NCI-H1694 (cell line): Measurements from ENCODE around the gene CTR9.

Experiments
- DNase-seq: peaks from one replicate; lab custom pipeline; 2025; lab: John Stamatoyannopoulos, UW

CTR9 gene

GRCh38 chr11:10750838-10751580, at the start of gene CTR9:
CTR9 (plus strand) TSS chr11:10751246; CDS start chr11:10751413, 167 bp downstream.
- DNase-seq: peak; percentile 50

GRCh38 chr11:10701982-10702381, 49.1 kb upstream of the CTR9 start:
- no peak for DNase-seq

DNA sequence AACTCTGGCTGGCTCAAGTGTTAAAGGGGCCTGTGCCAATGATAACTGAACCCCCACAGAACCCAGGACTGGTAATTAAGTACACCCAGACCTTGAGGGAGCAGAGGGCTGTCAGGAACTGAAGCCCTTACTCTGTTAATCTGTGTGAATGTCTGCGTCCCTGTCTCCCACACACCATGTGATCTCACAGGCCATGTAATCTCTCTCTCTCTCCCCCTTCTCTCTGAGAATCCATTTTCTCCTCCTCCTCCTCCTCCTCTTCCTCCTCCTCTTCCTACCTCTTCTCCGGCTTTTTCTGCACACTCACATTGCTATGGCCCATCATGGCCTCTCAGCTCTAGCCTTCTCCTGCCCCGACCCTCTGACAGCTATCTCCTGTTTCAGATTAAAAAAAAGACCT, 42.9 kb upstream of the CTR9 start:
- DNase-seq: no peak

DNA sequence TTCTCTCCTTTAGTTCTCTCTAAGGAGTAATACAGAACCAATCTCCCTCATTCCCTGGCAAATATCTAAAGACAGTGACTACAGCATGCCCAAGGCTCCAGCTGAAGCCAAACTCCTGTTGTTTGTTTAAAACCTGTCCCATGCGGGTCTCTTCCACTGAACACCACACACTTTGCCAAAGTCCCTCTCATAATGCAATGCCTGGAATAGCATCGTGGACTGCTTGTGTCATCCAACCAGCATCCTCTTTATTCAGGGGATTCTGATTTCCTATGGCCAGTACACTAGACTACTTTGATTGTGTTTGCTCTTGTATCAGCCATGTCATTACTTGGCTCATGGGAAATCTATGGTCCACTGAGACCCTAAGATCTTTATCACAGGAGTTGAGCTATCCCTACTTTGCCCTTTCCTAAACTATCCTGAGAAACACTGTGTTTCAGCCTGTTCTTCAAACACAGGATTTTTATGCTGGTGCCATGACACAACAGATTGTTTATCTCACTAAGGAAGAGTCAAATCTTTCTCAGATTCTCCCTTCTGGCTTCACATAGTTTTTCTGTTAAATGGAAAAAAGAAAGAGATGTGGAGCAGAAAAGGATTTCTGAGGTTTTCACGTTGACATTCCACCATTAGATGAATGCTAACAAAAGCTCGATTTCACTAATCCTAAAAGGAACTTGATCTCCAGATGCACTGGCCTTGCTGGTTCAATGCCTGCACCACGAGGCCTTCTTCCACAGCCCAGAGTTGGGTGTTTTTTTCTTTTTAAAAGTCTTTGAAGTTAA, 41.6 kb upstream of the CTR9 start:
- no peak for DNase-seq

- no peak for DNase-seq
Measured at GRCh38 chr11:10715571-10715970, 35.5 kb upstream of the CTR9 start.

- no peak for DNase-seq
Measured at GRCh38 chr11:10716122-10716521, 34.9 kb upstream of the CTR9 start.

GRCh38 chr11:10716543-10717259, 34.3 kb upstream of the CTR9 start:
- no peak for DNase-seq

GRCh38 chr11:10719616-10720015, 31.4 kb upstream of the CTR9 start:
- DNase-seq: no peak

- no peak for DNase-seq
Measured at GRCh38 chr11:10720881-10721376, 30.1 kb upstream of the CTR9 start.

- no peak for DNase-seq
Measured at GRCh38 chr11:10722307-10722706, 28.7 kb upstream of the CTR9 start.

- DNase-seq: no peak
Measured at GRCh38 chr11:10725114-10725906, 25.7 kb upstream of the CTR9 start.

- no peak for DNase-seq
Measured at GRCh38 chr11:10725907-10726253, 25.2 kb upstream of the CTR9 start.

DNA sequence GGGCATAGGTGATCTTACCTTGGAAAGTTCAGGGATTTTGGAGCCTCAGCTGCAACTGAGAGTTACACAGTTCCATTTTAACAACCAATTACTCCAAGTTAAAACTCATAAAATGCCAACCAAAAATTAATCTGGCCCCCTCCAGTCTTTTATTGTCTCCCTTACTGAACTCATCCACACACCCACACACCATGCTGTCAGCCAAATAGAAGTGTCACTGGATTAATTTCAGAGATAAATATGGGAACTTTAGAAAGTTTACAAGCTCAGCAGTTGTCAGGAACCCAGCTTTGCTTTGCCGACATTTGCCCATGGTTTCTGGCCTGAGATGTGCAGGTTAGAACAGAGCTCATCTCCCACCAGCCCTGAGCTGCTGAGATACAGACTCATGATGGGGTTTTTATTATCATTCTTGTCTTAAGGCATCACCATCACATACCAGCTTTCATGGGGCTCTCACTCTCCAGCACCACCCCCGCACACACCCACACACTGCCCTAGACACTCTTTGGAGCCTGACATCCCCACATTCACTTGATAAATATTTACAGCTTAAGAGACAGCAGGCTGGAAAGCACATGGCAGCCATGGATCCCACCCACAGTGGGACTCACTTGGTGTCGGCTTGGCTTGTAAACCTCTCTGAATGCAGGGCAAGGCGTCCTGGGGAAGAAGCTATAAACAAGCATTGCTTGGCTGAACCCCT, 23.7 kb upstream of the CTR9 start:
- no peak for DNase-seq

DNA sequence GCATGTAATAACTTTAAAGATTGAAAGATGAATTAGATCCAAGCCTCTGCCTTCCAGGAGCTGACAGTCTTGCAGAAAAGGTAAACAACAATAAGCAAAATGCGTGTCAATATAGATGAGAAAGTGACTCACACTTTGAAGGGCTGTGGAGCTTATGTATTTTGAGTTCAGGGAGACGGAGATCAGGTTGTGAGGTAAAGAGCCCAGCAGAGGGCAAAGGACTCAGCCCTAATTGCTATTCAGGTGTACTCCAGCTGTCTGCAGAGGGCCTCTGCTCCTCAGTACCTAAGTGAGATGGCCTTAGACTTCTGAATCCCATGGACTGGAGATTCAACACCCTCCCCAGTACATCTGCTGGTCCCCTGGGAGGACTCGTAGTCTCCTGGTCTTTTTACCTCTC, 22.9 kb upstream of the CTR9 start:
- DNase-seq: no peak

DNA sequence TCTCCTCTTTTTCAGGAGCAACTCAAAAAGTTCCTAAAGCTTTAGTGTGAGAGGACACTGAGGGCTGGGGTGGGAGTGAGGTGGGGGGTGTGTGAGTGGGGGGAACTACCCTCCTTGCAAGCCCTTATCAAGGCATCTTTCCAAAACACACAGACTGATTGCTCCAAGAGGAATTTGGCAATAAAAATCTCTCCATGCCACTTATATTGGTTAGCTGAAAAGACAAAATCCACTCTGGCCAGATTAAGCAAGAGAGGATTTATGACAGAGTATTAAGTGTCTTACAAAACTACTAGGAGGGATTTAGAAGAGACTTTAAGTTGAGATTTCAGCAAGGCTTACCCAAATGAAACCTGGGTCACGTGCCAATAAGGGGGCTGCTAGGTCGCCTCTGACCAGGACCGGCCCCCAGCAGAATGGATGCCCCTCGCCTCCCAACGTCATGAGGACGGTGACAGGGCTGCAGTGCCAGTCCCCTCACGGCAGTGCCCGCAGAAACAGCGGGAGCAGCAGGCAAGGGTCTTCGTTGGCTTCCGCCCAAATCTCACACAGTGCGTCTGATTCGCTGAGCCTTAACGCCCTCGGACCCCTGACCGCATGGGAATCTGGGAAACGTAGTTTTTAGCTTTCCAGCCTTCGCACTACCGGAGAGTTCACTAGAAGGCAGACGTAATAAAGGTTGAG, 22.1 kb upstream of the CTR9 start:
- DNase-seq: no peak

DNA sequence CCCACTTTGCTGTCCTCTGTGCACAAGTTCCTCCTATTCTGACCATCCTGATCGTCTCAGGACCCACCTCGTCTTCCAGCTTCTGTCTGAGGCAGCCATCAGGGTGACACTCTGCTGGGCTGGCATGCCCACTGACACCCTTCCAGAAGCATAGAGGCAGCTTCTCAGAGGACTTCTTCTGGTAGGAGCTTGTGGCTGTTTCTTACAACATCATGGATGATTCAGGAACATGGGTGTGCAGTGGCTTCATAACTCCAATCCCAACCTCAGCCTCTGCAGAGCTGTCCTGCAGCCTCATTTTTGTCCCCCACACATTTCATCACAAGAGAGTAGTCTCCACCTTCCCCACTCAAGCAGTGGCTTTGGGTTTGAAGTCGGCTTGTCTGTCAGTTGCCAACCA, 20.9 kb upstream of the CTR9 start:
- no peak for DNase-seq

- DNase-seq: no peak
Measured at GRCh38 chr11:10731064-10731680, 19.9 kb upstream of the CTR9 start.

DNA sequence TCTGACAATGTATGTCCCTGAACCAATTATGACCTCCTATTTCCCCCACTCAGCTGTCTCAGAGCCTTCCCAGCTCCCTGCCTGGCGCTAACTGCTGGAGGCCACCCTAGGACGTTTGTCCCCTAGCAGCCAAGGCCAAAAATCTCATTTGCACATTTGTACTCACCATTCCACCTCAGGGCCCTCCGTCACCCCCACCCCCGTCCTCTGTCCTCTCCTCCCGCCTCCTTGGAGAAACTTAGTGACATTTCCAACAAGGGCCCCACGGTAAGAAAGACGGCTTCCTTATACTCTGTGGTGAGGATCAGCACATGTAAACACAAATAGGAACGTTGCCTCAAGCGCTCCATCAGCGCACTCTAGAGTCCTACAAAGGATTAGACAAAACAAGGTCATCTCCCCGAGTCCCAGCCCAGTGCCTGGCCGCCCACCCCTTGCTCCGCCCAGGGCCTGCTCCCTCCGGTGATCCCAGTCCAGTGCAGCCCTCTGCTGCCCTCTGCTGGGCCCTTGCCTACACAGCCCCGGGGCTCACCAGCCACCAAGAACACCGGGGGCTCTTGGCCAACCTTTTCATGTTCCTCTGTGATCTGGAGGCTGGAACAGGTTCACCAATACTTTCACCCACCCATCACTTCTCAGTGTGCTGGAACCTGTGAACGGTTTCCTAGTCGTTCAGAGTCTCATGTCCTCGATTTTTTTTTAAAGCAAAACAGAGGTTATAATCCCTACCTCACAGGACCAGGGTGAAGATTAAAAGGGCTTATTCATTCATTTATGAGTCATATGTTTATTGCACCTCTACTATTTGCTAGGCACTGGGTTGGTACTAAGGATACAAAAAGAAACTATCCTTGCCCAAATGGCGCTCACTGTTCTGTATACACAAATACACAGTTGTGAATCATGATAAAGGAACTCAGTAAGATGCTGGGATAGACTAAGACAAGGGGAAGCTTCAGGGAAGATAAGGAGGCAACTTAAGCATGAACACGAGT, 15.3 kb upstream of the CTR9 start:
- DNase-seq: peak; percentile 92
